Dendritic cell treated with granulocyte-macrophage colony-stimulating factor and Interleukin-4, amounts not matched to agents 40 ng/mL and 50 ng/mL, for 4 days (primary cell): ENCODE measurements around the gene HRG.

Experiments used
- H3K27ac Mint-ChIP-seq: one replicate; pipeline ENCODE4 v1.8.0; 2022; ENCODE audit warnings: mild to moderate bottlenecking, mixed read lengths
- H3K27me3 Mint-ChIP-seq: one replicate; pipeline ENCODE4 v1.8.0; 2022; ENCODE audit warnings: mild to moderate bottlenecking, mixed read lengths
- H3K36me3 Mint-ChIP-seq: one replicate; pipeline ENCODE4 v1.8.0; 2022; ENCODE audit warnings: low read depth, mixed read lengths
- H3K4me1 Mint-ChIP-seq: one replicate; pipeline ENCODE4 v1.8.0; 2022; ENCODE audit warnings: low read depth, mixed read lengths
- H3K4me3 Mint-ChIP-seq: one replicate; pipeline ENCODE4 v1.8.0; 2022; ENCODE audit warnings: mild to moderate bottlenecking, moderate library complexity, mixed read lengths
- H3K9me3 Mint-ChIP-seq: one replicate; pipeline ENCODE4 v1.8.0; 2022; ENCODE audit warnings: mixed read lengths
- intact Hi-C: fragments of 100-400 bp; cut with micrococcal nuclease; formaldehyde crosslinking; loops from one replicate; pipeline ENCODE4 v1.15.0; 2022

HRG gene, protein sequence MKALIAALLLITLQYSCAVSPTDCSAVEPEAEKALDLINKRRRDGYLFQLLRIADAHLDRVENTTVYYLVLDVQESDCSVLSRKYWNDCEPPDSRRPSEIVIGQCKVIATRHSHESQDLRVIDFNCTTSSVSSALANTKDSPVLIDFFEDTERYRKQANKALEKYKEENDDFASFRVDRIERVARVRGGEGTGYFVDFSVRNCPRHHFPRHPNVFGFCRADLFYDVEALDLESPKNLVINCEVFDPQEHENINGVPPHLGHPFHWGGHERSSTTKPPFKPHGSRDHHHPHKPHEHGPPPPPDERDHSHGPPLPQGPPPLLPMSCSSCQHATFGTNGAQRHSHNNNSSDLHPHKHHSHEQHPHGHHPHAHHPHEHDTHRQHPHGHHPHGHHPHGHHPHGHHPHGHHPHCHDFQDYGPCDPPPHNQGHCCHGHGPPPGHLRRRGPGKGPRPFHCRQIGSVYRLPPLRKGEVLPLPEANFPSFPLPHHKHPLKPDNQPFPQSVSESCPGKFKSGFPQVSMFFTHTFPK

GRCh38 chr3:186665625-186666188, at the start of gene HRG:
Gene HRG, plus strand, starts transcription at chr3:186666014. Its CDS starts 18 bp downstream, at chr3:186666032.
- intact Hi-C loops: no loop called here
- Mint-ChIP-seq H3K4me1 (no peaks in the 10 kb centered on the region), H3K27me3 (peaks cover 15% of the 10 kb centered on the region), H3K4me3 (no peak within 1 kb of the TSS), H3K27ac (no peak within 1 kb of the TSS), H3K9me3 (no peaks in the 10 kb centered on the region), H3K36me3 (no peaks in the 10 kb centered on the region)

GRCh38 chr3:186616299-186616617, 49.6 kb upstream of the HRG start:
- H3K4me3 Mint-ChIP-seq: no peak overlapping the region
- peaks cover 51% of the 10 kb centered on the region for H3K27me3 Mint-ChIP-seq
- H3K4me1 Mint-ChIP-seq: peaks cover 14% of the 10 kb centered on the region
- no peaks in the 10 kb centered on the region for H3K36me3 Mint-ChIP-seq
- intact Hi-C loops: loop anchor here (10.0 kb wide), 1 partner anchor 549 kb away; no protein-coding TSS in a partner anchor
- H3K9me3 Mint-ChIP-seq: no peaks in the 10 kb centered on the region
- no peak overlapping the region for H3K27ac Mint-ChIP-seq

- no peaks in the 10 kb centered on the region for H3K9me3 Mint-ChIP-seq
- H3K36me3 Mint-ChIP-seq: no peaks in the 10 kb centered on the region
- peaks cover 14% of the 10 kb centered on the region for H3K4me1 Mint-ChIP-seq
- intact Hi-C loops: loop anchor here (10.0 kb wide), 1 partner anchor 548 kb away; no protein-coding TSS in a partner anchor
- peaks cover 46% of the 10 kb centered on the region for H3K27me3 Mint-ChIP-seq
- H3K4me3 Mint-ChIP-seq: peak overlapping the region; percentile 60
- H3K27ac Mint-ChIP-seq: no peak overlapping the region
Observed at GRCh38 chr3:186617036-186617946, 48.5 kb upstream of the HRG start.

- Mint-ChIP-seq H3K36me3 (no peaks in the 10 kb centered on the region), H3K4me1 (peaks cover 14% of the 10 kb centered on the region), H3K4me3 (no peak overlapping the region), H3K27me3 (peaks cover 39% of the 10 kb centered on the region), H3K9me3 (no peaks in the 10 kb centered on the region), H3K27ac (no peak overlapping the region)
- intact Hi-C loops: loop anchor here (10.0 kb wide), 1 partner anchor 546 kb away; no protein-coding TSS in a partner anchor
Observed at GRCh38 chr3:186618318-186618938, 47.4 kb upstream of the HRG start.

GRCh38 chr3:186619787-186620212, 46.0 kb upstream of the HRG start:
- intact Hi-C loops: loop anchor here (10.0 kb wide), 1 partner anchor 545 kb away; no protein-coding TSS in a partner anchor
- H3K4me1 Mint-ChIP-seq: peaks cover 12% of the 10 kb centered on the region
- H3K9me3 Mint-ChIP-seq: no peaks in the 10 kb centered on the region
- H3K27ac Mint-ChIP-seq: no peak overlapping the region
- no peaks in the 10 kb centered on the region for H3K36me3 Mint-ChIP-seq
- peaks cover 30% of the 10 kb centered on the region for H3K27me3 Mint-ChIP-seq
- H3K4me3 Mint-ChIP-seq: no peak overlapping the region

- intact Hi-C loops: no loop called here
- Mint-ChIP-seq H3K4me3 (no peak overlapping the region), H3K36me3 (no peaks in the 10 kb centered on the region)
Observed at GRCh38 chr3:186620213-186621092, 45.4 kb upstream of the HRG start.

GRCh38 chr3:186621894-186622650, 43.7 kb upstream of the HRG start:
- intact Hi-C loops: no loop called here

More at GRCh38 chr3:186620213-186621092, 45.4 kb upstream of the HRG start:
- Mint-ChIP-seq H3K27me3 (peaks cover 27% of the 10 kb centered on the region), H3K9me3 (no peaks in the 10 kb centered on the region), H3K27ac (no peak overlapping the region), H3K4me1 (peaks cover 8% of the 10 kb centered on the region)

GRCh38 chr3:186622651-186623310, 43.0 kb upstream of the HRG start:
- H3K4me1 Mint-ChIP-seq: no peaks in the 10 kb centered on the region
- intact Hi-C loops: no loop called here
- H3K4me3 Mint-ChIP-seq: no peak overlapping the region
- H3K27ac Mint-ChIP-seq: no peak overlapping the region
- H3K27me3 Mint-ChIP-seq: peaks cover 15% of the 10 kb centered on the region
- H3K36me3 Mint-ChIP-seq: no peaks in the 10 kb centered on the region
- H3K9me3 Mint-ChIP-seq: no peaks in the 10 kb centered on the region

More at GRCh38 chr3:186621894-186622650, 43.7 kb upstream of the HRG start:
- Mint-ChIP-seq H3K4me3 (no peak overlapping the region), H3K36me3 (no peaks in the 10 kb centered on the region), H3K9me3 (no peaks in the 10 kb centered on the region), H3K4me1 (peaks cover 4% of the 10 kb centered on the region), H3K27ac (no peak overlapping the region), H3K27me3 (peaks cover 22% of the 10 kb centered on the region)

- Mint-ChIP-seq H3K27me3 (peaks cover 9% of the 10 kb centered on the region), H3K4me1 (no peaks in the 10 kb centered on the region), H3K9me3 (no peaks in the 10 kb centered on the region), H3K4me3 (no peak overlapping the region), H3K36me3 (no peaks in the 10 kb centered on the region), H3K27ac (no peak overlapping the region)
- intact Hi-C loops: no loop called here
Observed at GRCh38 chr3:186624598-186624997, 41.2 kb upstream of the HRG start.

GRCh38 chr3:186625600-186626042, 40.2 kb upstream of the HRG start:
- H3K9me3 Mint-ChIP-seq: no peaks in the 10 kb centered on the region
- peaks cover 10% of the 10 kb centered on the region for H3K27me3 Mint-ChIP-seq
- H3K4me1 Mint-ChIP-seq: no peaks in the 10 kb centered on the region
- H3K4me3 Mint-ChIP-seq: no peak overlapping the region
- no peak overlapping the region for H3K27ac Mint-ChIP-seq
- no peaks in the 10 kb centered on the region for H3K36me3 Mint-ChIP-seq
- intact Hi-C loops: no loop called here

DNA sequence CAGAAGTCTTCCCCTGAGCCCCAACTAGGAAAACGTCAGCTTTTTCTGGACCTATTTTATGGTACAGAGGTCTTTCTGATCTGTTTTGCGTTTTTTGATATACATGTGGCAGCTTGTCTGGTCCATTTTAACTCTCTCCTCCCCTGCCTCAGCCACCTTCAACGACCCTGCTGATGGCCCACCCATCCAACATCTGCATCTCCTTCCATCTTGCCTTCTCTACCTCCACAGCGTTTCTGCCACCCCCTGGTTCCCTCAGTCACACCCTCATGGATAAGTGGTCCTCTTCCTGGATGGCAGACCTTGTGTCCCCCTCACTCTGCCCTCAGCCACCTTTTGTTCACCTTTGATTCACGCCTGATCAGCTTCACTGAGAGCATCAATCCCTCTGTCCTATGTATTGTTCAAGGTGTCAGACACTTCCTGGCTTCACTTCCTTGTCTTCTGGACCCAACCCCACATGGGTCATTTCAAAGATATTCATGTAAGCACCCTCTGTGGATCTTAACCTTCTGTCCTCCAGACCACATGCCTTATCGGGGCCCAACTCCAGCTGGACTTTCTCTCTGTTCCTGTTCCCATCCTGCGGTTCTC, 39.5 kb upstream of the HRG start:
- H3K4me1 Mint-ChIP-seq: no peaks in the 10 kb centered on the region
- no peaks in the 10 kb centered on the region for H3K9me3 Mint-ChIP-seq
- intact Hi-C loops: no loop called here
- no peak overlapping the region for H3K27ac Mint-ChIP-seq
- peaks cover 10% of the 10 kb centered on the region for H3K27me3 Mint-ChIP-seq
- H3K4me3 Mint-ChIP-seq: no peak overlapping the region
- no peaks in the 10 kb centered on the region for H3K36me3 Mint-ChIP-seq
